CD4-positive, CD25-positive, alpha-beta regulatory T cell (primary cell): Measurements from ENCODE around the gene AP4S1. TPM values are rescaled to one million over a fixed set of nuclear protein-coding genes. Genes with fewer than 3 reads are reported as not detected.

Experiments
- ATAC-seq, 2 donors: fragments of 150-1000 bp; cut with Tn5 transposase; one replicate each; pipeline ENCODE4 v1.10.0; 2021; ENCODE audit warnings: low read depth in 2 of 2, moderate number of reproducible peaks in 2 of 2, moderate library complexity in 1 of 2
- DNase-seq, 3 donors: peaks; one replicate each; pipeline versions ENCODE4 v3.0.0 to v3.0.0-alpha.2; 2012 to 2022; ENCODE audit warnings: mixed read lengths in 1 of 3
- H3K27ac ChIP-seq: one replicate; pipeline ENCODE4 v1.7.0; 2013; ENCODE audit warnings: mild to moderate bottlenecking, low read length; ENCODE audit not compliant: insufficient read depth, poor library complexity, severe bottlenecking
- H3K27me3 ChIP-seq: one replicate; pipeline ENCODE4 v1.7.0; 2013; ENCODE audit warnings: low read length; ENCODE audit not compliant: control insufficient read depth, insufficient read depth
- H3K36me3 ChIP-seq: one replicate; pipeline ENCODE4 v1.7.0; 2013; ENCODE audit warnings: mild to moderate bottlenecking, low read length, moderate library complexity; ENCODE audit not compliant: control insufficient read depth, insufficient read depth
- H3K4me1 ChIP-seq: 2 replicates; pipeline ENCODE4 v1.7.0; 2013; ENCODE audit warnings: mild to moderate bottlenecking, low read length; ENCODE audit not compliant: insufficient read depth, control insufficient read depth, poor library complexity, severe bottlenecking
- H3K4me3 ChIP-seq: one replicate; pipeline ENCODE4 v1.7.0; 2013; ENCODE audit warnings: low read depth, mild to moderate bottlenecking, low read length, moderate library complexity
- H3K9me3 ChIP-seq, 2 experiments: 1 replicate in 1 of 2; 2 replicates in 1 of 2; pipeline ENCODE4 v1.7.0; 2013; ENCODE audit warnings: low read length in 2 of 2, mild to moderate bottlenecking in 1 of 2, moderate library complexity in 1 of 2; ENCODE audit not compliant: control insufficient read depth in 2 of 2
- H3K27ac Mint-ChIP-seq, 3 donors: one replicate each; pipeline ENCODE4 v1.8.0; 2020 to 2022; ENCODE audit warnings: mild to moderate bottlenecking in 3 of 3, mixed read lengths in 3 of 3, moderate library complexity in 2 of 3
- H3K27me3 Mint-ChIP-seq: one replicate; pipeline ENCODE4 v1.8.0; 2022; ENCODE audit warnings: mild to moderate bottlenecking, mixed read lengths
- H3K36me3 Mint-ChIP-seq: one replicate; pipeline ENCODE4 v1.8.0; 2020; ENCODE audit warnings: mixed read lengths
- H3K4me1 Mint-ChIP-seq, 4 donors: one replicate each; pipeline ENCODE4 v1.8.0; 2020 to 2022; ENCODE audit warnings: mixed read lengths in 4 of 4, mild to moderate bottlenecking in 1 of 4
- H3K4me3 Mint-ChIP-seq, 4 donors: one replicate each; pipeline ENCODE4 v1.8.0; 2020 to 2022; ENCODE audit warnings: mild to moderate bottlenecking in 4 of 4, mixed read lengths in 4 of 4, moderate library complexity in 3 of 4
- H3K9me3 Mint-ChIP-seq, 7 donors: one replicate each; pipeline ENCODE4 v1.8.0; 2020 to 2022; ENCODE audit warnings: mixed read lengths in 7 of 7, mild to moderate bottlenecking in 3 of 7, moderate library complexity in 2 of 7
- polyA plus RNA-seq, 4 donors: library from polyadenylated mRNA; unstranded; fragments of 300-500 nt; fragmentation: Illumina TruSeq; gene quantifications; one replicate each; pipeline ENCODE4 v1.2.3, GENCODE V29; 2021
- total RNA-seq: library from RNA; stranded (reverse); gene quantifications from one replicate; pipeline ENCODE4 v1.2.3, GENCODE V29; 2022

AP4S1 gene
- total and polyA plus RNA-seq, 5 donors from 2014 or later: 7.0 to 16.0 (median 8.1) TPM

DNA sequence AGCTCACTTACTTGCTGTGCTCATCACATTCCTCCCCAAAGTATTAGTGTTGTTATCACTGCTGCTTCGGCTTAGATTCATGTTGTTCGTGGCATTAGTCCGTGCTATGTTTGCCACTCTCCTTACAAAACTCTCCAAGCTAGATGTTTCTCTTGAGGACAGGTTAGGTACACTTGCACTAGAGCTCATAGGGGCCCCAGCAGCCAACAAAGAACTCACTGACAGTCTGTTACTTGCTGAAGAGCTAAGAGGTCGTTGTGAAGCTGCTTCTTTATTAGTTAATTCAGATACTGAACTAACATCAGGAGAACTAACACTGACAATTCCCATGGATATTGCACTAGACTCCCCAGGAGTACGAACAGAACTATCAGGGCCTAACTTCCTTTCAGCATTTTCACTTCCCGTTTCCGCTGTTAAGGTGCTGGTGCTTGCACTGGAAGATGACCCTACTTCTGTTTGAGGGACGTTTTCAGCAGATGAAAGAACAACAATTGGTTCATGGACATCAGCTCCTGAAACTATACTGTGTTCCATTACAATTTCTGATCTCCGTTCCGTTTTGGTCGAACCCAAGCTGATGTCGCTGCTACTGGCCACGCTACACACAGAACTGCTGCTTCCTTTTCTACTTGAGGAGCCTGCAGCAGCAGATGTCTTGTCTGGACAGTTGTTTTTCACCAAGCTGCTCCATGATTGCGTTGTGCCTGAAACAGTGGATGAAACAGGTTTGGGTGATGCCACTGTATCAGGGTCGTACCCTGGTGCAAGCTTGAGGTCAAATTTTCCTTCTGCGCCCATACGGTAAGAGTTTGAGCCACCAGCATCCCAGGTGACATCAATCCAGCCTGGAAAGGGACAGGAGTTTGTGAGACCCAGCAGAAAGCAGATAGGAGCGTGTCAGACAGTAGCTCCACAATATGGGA, 103.4 kb downstream of the AP4S1 start:
- peaks cover 34% of the 10 kb centered on the region for H3K36me3 Mint-ChIP-seq
- peak overlapping the region; percentile 85 for H3K27ac ChIP-seq

DNA sequence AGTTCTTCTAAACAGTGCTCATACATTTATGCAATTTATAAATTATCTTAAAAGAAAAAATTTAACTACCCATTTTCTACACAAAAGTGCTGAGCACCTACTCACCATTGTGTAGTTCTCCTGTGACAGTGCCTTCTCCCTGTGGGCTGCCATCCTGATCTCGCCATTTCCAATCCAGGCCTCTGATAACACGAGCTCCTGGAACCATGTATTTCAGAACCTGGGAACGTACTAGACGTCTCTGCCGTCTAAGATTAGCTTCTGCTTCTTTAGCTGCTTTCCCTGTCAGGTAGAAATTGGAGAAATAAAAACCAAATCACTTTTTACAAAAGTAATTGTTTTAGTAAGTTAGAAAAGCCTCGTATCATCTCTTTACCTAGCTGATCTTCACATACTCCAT, 107.7 kb downstream of the AP4S1 start:
- DNase-seq: no peak
- Mint-ChIP-seq H3K27me3 (no peaks in the 10 kb centered on the region), H3K4me1 (peaks cover 19 to 25% (median 22%) of the 10 kb centered on the region in 4 donors), H3K4me3 (no peak overlapping the region), H3K9me3 (no peaks in the 10 kb centered on the region), H3K27ac (peak overlapping the region; percentile 41 to 82 (median 63)), H3K36me3 (peaks cover 42% of the 10 kb centered on the region)
- no peaks in the 10 kb centered on the region for H3K9me3 ChIP-seq
- no peaks in the 10 kb centered on the region for H3K27me3 ChIP-seq
- peak overlapping the region; percentile 41 for H3K27ac ChIP-seq
- H3K36me3 ChIP-seq: peaks cover 79% of the 10 kb centered on the region
- no peak overlapping the region for H3K4me3 ChIP-seq
- no peak for ATAC-seq
- peaks cover 11% of the 10 kb centered on the region for H3K4me1 ChIP-seq

More for the DNA sequence above, 103.4 kb downstream of the AP4S1 start:
- Mint-ChIP-seq H3K27me3 (no peaks in the 10 kb centered on the region), H3K9me3 (no peaks in the 10 kb centered on the region), H3K4me3 (peak overlapping the region in 3 of 4 donors; percentile 1 to 33 (median 8)), H3K27ac (peak overlapping the region; percentile 18 to 92 (median 68)), H3K4me1 (peaks cover 31 to 54% (median 45%) of the 10 kb centered on the region in 4 donors)
- peak overlapping the region; percentile 46 for H3K4me3 ChIP-seq
- ATAC-seq (no peak), DNase-seq (no peak)
- no peaks in the 10 kb centered on the region for H3K9me3 ChIP-seq
- H3K27me3 ChIP-seq: no peaks in the 10 kb centered on the region
- peaks cover 69% of the 10 kb centered on the region for H3K36me3 ChIP-seq
- H3K4me1 ChIP-seq: peaks cover 32% of the 10 kb centered on the region

DNA sequence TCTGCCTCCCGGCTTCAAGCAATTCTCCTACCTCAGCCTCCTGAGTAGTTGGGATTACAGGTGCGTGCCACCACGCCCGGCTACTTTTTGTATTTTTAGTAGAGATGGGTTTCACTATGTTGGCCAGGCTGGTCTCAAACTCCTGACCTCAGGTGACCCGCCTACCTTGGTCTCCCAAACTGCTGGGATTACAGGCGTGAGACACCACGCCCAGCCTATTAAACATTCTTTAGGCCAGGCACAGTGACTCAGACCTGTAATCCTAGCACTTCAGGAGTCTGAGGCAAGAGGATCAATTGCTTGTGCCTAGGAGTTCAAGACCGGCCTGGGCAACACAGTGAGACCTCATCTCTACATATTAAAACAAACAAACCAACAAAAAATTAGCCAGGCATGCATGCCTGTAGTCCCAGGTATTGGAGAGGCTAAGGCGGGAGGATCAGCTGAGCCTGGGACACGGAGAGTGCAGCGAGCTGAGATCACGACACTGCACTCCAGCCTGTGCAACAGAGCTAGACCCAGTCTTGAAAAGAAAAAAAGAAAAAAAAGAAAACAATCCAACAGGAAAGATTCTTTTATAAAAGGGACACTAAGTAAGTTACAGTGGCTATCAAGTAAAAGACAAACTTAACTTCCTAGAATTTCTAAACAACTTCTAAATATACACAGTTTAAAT, 111.9 kb downstream of the AP4S1 start:
- DNase-seq (no peak), ATAC-seq (no peak)
- Histone ChIP-seq H3K9me3 (no peaks in the 10 kb centered on the region), H3K27ac (no peak overlapping the region), H3K4me1 (peaks cover 3% of the 10 kb centered on the region), H3K27me3 (no peaks in the 10 kb centered on the region), H3K4me3 (no peak overlapping the region), H3K36me3 (peaks cover 82% of the 10 kb centered on the region)
- Mint-ChIP-seq H3K27ac (peak overlapping the region in 2 of 3 donors; percentile 32 to 38), H3K36me3 (peaks cover 34% of the 10 kb centered on the region), H3K4me1 (peaks cover 0 to 14% (median 4%) of the 10 kb centered on the region in 4 donors), H3K27me3 (no peaks in the 10 kb centered on the region), H3K9me3 (no peaks in the 10 kb centered on the region), H3K4me3 (no peak overlapping the region)

DNA sequence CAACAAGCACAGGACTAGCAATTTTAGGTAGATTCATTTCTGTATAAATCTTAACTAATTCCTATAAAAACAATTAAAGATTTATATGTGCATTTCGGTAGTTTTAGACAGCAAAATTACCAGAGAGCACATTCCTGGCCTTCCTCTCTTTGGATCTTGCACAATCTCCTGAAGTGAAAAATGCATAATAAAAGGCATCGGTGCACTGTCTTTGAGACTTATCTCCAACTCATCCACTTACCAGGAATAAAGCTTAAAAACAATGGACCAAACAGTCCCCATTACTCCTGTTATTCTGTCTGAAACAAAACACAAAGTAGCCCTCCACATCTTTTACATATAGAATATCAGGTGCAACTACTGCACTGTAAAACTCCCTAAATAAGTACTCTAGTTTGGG, 112.9 kb downstream of the AP4S1 start:
- H3K36me3 Mint-ChIP-seq: peaks cover 31% of the 10 kb centered on the region
- H3K4me1 Mint-ChIP-seq: peaks cover 0 to 11% (median 2%) of the 10 kb centered on the region in 4 donors
- no peak for ATAC-seq

DNA sequence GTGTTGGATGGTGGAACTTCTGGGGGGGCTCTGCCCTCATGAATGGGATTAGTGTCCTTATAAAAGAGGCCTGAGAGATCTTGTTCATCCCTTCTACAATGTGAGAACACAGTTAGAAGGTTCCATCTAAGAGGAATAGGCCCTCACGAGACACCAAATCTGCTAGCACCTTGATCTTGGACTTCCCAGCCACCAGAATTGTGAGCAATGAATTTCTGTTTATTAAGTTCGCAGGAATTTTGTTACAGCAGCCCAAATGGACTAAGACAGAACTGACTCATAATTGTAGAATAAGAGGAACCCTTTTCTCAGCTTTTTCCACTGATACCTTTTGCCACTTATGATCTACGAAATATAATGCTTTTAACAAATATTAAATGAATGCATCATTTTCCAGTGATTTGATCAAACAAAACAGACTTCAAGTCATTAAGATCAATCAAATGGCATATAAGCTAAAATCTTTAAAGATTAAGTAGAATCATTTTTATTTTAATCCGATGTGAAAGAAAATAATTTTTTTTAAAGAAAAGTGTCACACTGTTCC, 113.9 kb downstream of the AP4S1 start:
- Mint-ChIP-seq H3K4me1 (peaks cover 0 to 9% (median under 1%) of the 10 kb centered on the region in 4 donors), H3K36me3 (peaks cover 33% of the 10 kb centered on the region), H3K9me3 (no peaks in the 10 kb centered on the region), H3K4me3 (no peak overlapping the region), H3K27me3 (no peaks in the 10 kb centered on the region), H3K27ac (no peak overlapping the region)
- H3K27me3 ChIP-seq: no peaks in the 10 kb centered on the region
- H3K36me3 ChIP-seq: peaks cover 80% of the 10 kb centered on the region
- H3K9me3 ChIP-seq: no peaks in the 10 kb centered on the region
- DNase-seq (no peak), ATAC-seq (no peak)
- no peak overlapping the region for H3K4me3 ChIP-seq
- H3K27ac ChIP-seq: no peak overlapping the region
- H3K4me1 ChIP-seq: no peaks in the 10 kb centered on the region

More for the DNA sequence above, 112.9 kb downstream of the AP4S1 start:
- Histone ChIP-seq H3K4me1 (no peaks in the 10 kb centered on the region), H3K36me3 (peaks cover 78% of the 10 kb centered on the region), H3K9me3 (no peaks in the 10 kb centered on the region), H3K4me3 (no peak overlapping the region), H3K27me3 (no peaks in the 10 kb centered on the region), H3K27ac (no peak overlapping the region)
- no peak for DNase-seq
- Mint-ChIP-seq H3K27me3 (no peaks in the 10 kb centered on the region), H3K27ac (peak overlapping the region in 1 of 3 donors; percentile 51), H3K4me3 (no peak overlapping the region), H3K9me3 (no peaks in the 10 kb centered on the region)

DNA sequence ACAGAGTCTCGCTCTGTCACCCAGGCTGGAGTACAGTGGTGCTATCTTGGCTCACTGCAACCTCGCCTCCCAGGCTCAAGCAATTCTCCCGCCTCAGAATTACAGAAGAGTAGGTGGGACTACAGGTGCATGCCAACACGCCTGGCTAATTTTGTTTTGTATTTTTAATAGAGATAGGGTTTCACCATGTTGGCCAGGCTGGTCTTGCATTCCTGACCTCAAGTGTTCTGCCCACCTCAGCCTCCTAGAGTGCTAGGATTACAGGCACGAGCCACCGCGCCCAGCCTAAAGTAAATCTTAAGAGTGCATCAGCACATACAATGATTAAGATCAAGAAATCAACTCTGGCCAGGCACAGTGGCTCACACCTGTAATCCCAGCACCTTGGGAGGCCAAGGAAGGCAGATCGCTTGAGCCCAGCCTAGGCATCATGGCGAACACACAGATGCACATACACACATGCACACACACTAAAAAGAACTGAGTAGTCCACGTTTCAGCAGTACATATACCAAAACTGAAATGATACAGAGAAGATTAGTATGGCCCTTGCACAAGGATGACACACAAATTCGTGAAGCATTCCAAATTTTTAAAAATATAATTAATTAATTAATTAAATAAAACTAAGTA, 117.1 kb downstream of the AP4S1 start:
- no peaks in the 10 kb centered on the region for H3K27me3 ChIP-seq
- DNase-seq: no peak
- Mint-ChIP-seq H3K36me3 (peaks cover 27% of the 10 kb centered on the region), H3K4me1 (peaks cover 0 to 9% (median under 1%) of the 10 kb centered on the region in 4 donors), H3K9me3 (no peaks in the 10 kb centered on the region), H3K27ac (no peak overlapping the region), H3K27me3 (no peaks in the 10 kb centered on the region), H3K4me3 (no peak overlapping the region)
- peaks cover 89% of the 10 kb centered on the region for H3K36me3 ChIP-seq
- H3K4me1 ChIP-seq: no peaks in the 10 kb centered on the region
- no peak for ATAC-seq
- H3K27ac ChIP-seq: no peak overlapping the region
- H3K4me3 ChIP-seq: no peak overlapping the region
- H3K9me3 ChIP-seq: no peaks in the 10 kb centered on the region
